Measurements from ENCODE around the gene CHCT1.

DNA sequence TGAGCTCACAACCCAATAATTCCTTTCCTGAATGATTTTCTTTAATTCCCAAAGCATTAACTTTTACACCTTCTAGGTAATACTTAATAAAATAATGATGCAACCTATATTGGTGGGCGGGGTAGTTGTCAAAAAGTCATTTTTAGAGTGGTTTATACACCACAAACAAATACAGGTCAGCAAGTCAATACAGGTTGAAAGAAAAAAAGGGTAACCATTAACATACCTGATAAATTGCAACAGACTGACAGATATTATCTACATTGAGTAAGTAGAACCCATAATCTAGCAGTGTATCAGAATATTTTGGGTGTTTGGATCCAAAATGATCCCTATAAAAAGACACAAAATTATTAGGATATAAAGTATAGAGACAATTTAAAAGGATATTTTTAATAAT, 39.3 kb downstream of the CHCT1 start:
- TF ChIP-seq POLR2A (IDR thresholded peaks at IDR 0.05; ENCODE audit: low read depth, low read length) (no peak), POLR2AphosphoS5 (IDR thresholded peaks at IDR 0.05; ENCODE audit: low read depth, low read length) (no peak)
